ENCODE results near the gene FAM135A.

FAM135A gene

DNA sequence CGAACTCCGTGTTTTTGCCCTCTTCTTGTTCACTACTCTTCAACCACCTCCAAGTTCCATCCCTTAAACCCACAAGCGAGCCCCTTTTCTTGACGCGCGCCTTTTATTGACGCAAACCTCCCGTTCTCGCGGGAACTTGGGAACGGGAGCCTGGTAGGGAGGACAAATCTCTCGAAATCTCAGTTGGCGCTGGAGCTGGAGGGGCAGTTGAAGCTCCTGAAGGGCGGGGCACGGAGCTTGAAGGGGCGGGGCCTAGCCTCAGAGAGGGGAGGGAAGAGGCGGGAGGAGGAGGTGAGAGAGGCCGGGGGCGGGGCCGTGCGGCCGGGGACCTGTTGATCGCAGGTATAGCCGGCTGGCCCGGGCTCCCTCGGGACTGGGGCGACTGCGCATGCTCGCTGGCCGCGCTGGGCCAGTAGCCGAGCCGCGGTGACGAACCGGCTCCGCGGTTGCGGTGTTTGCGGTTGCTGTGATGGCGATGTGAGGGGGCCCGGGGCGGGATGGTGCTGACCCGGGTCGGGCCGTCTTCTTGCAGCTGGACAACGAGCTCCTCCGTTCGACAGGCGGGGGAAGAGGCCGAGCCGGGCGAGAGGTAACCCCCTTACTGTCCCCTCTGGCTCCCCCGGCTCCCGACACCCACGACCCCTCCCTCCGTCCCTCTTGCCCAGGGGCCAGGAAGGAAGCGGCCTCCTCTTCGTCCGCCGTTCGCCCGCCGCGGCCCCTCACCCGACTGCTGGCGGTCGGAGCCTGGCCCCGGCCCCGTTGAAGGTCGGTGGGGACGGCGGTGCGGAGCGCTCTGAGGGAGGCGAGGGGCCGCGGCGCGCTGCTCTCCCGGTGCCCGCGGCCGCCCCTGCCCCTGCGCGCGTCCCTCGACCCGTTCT is at the start of gene FAM135A:
Gene FAM135A (plus strand): TSS at position 395 of the 878 bp plus-strand sequence. CDS start 14,835 bp downstream, outside the sequence.
- DNase-seq = peak; percentile 98

DNA sequence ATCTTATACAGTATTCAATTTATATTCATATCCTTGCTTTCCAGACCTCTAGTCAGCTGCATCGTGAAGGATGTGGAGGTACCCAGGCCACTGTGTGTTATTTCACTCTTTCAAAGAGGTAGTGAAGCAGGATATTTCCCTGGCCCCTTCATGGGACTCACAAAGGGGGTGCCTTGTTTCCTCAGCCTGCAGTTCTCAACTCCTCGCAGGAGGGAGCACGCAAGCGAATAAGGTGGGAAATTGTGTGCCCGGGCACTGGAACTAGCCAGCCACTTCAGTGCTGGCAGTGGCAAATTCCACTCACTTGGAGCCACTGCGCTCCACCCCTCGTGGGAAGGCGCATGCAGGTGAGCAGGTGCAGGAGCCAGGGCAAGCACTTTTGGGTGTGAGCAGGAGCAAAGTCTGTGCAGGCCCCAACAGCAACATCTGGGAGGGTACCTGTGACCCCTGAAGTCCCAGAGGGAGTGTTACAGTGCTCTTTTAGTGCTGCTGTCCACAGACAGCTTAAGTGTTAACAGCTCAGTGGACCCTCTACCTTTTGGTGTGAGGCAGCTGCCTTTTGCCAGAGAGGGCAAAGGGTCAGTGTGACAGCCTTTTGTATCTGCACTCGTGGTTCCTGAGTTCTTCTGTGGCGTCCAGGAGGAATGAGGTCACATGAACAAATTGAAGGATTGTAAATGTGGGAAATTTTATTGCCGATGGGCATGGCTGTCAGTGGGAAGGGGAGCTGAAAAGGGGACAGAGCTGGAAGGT is 49.4 kb upstream of the FAM135A start:
- DNase-seq = no peak

GRCh38 chr6:70369332-70369950 is 43.9 kb upstream of the FAM135A start:
- DNase-seq = peak; percentile 71

- DNase-seq = no peak
Observed at GRCh38 chr6:70370496-70370895, 42.8 kb upstream of the FAM135A start.

GRCh38 chr6:70371454-70372105 is 41.7 kb upstream of the FAM135A start:
- no peak for DNase-seq

DNA sequence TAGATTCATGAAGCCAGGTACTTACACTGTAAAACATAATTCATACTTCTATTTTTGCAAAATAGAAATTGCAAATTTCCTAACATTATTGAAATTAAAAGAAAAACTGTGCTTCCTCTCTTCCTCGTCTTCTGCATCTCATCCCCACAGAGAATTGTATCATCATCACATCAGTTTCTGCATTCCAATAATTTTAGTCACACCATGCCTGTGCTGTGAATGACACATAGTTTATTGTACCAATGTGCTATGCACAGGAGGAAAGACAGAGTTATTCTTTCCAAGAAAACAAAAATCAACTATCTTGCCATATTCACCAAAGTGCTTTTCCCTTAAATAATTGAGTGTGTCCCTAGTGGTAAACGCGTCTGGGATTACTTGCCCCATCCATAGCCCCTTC is 38.1 kb upstream of the FAM135A start:
- DNase-seq = no peak

DNA sequence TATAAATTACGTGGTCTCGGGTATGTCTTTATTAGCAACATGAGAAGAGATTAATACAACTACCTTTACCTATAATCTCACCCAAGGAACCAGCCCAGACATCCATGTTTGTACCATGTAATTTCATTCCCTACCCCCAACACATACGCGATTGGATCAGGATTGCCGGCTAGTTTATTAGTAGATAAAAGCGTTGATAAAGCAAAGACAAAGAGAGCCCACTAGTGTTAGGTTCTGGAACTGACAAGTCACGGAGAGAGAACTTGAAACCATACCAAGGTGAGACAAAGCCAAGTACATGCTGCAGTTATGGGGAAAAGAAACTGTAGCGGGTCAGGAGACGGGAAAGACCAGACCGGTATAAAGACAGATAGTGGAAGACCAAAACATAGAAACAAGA is 37.4 kb upstream of the FAM135A start:
- DNase-seq = no peak

GRCh38 chr6:70376628-70377027 is 36.7 kb upstream of the FAM135A start:
- DNase-seq = no peak

DNA sequence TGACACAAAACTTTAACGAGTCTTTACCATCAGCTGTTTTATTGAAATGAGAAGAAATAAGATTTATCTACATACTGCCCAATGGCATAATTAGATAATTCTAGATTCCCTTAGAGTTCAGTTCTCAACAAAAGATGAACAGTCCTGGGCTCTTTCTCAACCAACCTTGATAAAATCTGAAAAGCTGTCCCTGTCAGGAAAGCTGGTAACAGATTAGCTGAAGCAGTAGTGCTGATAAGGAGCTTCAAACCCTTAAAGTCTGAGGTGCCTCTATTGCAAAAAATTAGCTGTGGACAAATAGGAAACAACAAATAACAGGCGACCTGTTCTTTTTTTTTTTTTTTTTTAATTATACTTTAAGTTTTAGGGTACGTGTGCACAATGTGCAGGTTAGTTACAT is 35.9 kb upstream of the FAM135A start:
- no peak for DNase-seq

GRCh38 chr6:70379473-70380013 is 33.8 kb upstream of the FAM135A start:
- no peak for DNase-seq

- no peak for DNase-seq
Observed at GRCh38 chr6:70380252-70380651, 33.1 kb upstream of the FAM135A start.

- DNase-seq = no peak
Observed at GRCh38 chr6:70380771-70381416, 32.4 kb upstream of the FAM135A start.

GRCh38 chr6:70381417-70381782 is 31.9 kb upstream of the FAM135A start:
- DNase-seq = no peak

DNA sequence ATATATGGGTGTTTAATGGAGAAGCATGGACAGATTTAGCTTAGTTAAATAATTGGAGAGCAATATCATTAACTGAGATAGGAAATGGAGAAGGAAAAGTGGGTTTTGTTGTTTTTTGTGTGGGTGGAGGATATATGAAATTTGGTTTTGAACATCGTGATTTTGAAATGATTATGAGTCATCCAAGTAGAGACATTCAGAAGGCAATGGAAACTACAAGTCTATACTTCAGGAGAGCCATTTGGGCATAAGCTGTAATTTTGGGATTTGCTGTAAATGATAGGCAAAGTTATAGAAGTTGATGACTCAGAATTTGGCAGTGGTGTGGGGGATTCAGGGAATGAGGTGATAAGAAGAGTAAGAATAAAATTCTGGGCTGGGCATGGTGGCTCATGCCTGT is 27.4 kb upstream of the FAM135A start:
- no peak for DNase-seq

GRCh38 chr6:70388814-70389213 is 24.5 kb upstream of the FAM135A start:
- DNase-seq = no peak

- DNase-seq = no peak
Observed at GRCh38 chr6:70389261-70389660, 24.0 kb upstream of the FAM135A start.

DNA sequence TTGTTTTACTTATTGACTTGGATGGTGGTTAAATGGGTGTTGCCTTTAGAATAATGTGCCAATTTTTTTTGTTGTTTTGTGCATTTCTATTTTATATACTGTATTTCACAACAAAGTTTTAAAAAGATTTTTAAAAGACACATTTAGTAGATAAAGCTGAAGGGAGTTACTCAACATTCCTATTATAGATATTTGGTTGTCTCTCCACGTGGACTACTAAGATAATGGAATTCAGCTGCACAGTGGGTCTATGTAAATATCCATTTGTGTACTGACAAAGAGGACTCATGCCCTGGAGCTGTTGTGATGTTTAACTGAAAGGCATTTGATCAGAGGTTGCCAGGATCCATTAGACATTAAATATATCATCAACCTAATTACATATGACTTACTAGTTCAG is 23.2 kb upstream of the FAM135A start:
- no peak for DNase-seq

- no peak for DNase-seq
Observed at GRCh38 chr6:70391492-70391891, 21.8 kb upstream of the FAM135A start.

- no peak for DNase-seq
Observed at GRCh38 chr6:70394518-70395300, 18.6 kb upstream of the FAM135A start.

DNA sequence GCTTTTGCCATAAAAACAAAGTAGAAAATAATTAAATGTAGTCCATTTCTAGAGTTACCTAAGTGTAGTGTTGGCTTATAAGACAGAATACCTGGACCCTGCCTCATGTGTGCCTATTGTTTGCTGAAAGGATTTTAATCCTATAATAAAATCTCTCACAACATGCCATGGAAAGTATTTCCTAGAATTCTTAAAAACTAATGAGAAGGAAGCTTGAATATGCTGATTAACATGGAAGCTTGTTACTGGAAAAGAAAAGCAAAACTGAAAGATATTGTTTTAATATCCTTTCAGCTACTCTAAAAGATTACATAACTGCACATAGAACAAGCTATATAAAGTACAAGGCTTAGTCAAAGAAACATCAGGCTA is 18.0 kb upstream of the FAM135A start:
- no peak for DNase-seq

DNA sequence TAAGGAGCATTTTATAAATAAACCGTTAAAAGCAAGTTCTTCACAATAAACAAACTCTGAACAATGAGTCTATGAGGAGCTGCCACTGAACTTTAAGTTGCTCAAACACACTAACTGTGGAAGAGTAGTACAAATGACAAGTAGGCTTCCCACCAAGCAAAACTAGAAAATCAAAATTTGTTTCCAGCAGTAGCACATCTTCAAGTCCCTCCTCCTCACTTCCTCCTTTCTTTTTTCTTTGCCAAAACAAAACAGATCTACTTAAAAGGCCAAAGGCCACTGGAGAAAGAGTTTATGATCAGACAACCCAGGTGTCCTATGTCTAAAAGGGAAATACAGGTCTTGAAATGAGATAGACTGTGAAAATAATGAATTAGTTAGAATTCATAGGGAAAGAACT is 17.1 kb upstream of the FAM135A start:
- no peak for DNase-seq

Measured in left hindlimb (tissue), 1 donor.